ENCODE measurements around the gene ACOXL. TPM values are rescaled to one million over a fixed set of nuclear protein-coding genes. Genes with fewer than 3 reads are reported as not detected.

Gene ACOXL
- total RNA-seq, 2 experiments from 2014 or later: 0.14 to 0.56 TPM

- no peak for DNase-seq
- TF ChIP-seq CTCF (IDR thresholded peaks at IDR 0.05): no peak
- Mint-ChIP-seq H3K4me3 (no peak overlapping the region), H3K4me1 (ENCODE audit: low read depth) (no peaks in the 10 kb centered on the region), H3K27ac (no peak overlapping the region), H3K27me3 (peaks cover 26% of the 10 kb centered on the region), H3K36me3 (ENCODE audit: low read depth) (no peaks in the 10 kb centered on the region), H3K9me3 (no peaks in the 10 kb centered on the region)
- intact Hi-C loops (cut with micrococcal nuclease): no loop called here
- ChIA-PET POLR2A (no interaction called here), CTCF (interaction anchor here (1.4 kb wide), 1 partner anchor 25 kb away, joined by 4 read pairs; no protein-coding TSS in a partner anchor)
- no peak for ATAC-seq
Measured at GRCh38 chr2:110783196-110783873, 51.0 kb downstream of the ACOXL start.

- H3K4me3 Mint-ChIP-seq: no peak overlapping the region
- no peak for TF ChIP-seq CTCF (IDR thresholded peaks at IDR 0.05)
- no peaks in the 10 kb centered on the region for H3K9me3 Mint-ChIP-seq
- ATAC-seq: no peak
- peaks cover 23% of the 10 kb centered on the region for H3K27me3 Mint-ChIP-seq
- POLR2A ChIA-PET: no interaction called here
- H3K27ac Mint-ChIP-seq: no peak overlapping the region
- no peaks in the 10 kb centered on the region for H3K36me3 Mint-ChIP-seq (ENCODE audit: low read depth)
- intact Hi-C loops (cut with micrococcal nuclease): no loop called here
- CTCF ChIA-PET: no interaction called here
- H3K4me1 Mint-ChIP-seq (ENCODE audit: low read depth): no peaks in the 10 kb centered on the region
- no peak for DNase-seq
Measured at GRCh38 chr2:110784047-110784631, 51.8 kb downstream of the ACOXL start.

GRCh38 chr2:110785439-110785838 lies 53.1 kb downstream of the ACOXL start:
- Mint-ChIP-seq H3K27ac (no peak overlapping the region), H3K9me3 (no peaks in the 10 kb centered on the region), H3K27me3 (peaks cover 23% of the 10 kb centered on the region), H3K4me3 (no peak overlapping the region), H3K36me3 (ENCODE audit: low read depth) (no peaks in the 10 kb centered on the region), H3K4me1 (ENCODE audit: low read depth) (no peaks in the 10 kb centered on the region)
- POLR2A ChIA-PET: no interaction called here
- CTCF ChIA-PET: no interaction called here
- DNase-seq (no peak), ATAC-seq (no peak)
- intact Hi-C loops (cut with micrococcal nuclease): no loop called here
- no peak for TF ChIP-seq CTCF (IDR thresholded peaks at IDR 0.05)

- no peak for TF ChIP-seq CTCF (IDR thresholded peaks at IDR 0.05)
- intact Hi-C loops (cut with micrococcal nuclease): no loop called here
- DNase-seq (no peak), ATAC-seq (no peak)
- Mint-ChIP-seq H3K9me3 (no peaks in the 10 kb centered on the region), H3K4me1 (ENCODE audit: low read depth) (no peaks in the 10 kb centered on the region), H3K36me3 (ENCODE audit: low read depth) (no peaks in the 10 kb centered on the region), H3K27ac (no peak overlapping the region), H3K27me3 (peaks cover 31% of the 10 kb centered on the region), H3K4me3 (no peak overlapping the region)
- ChIA-PET CTCF (interaction anchor here (1.7 kb wide), 1 partner anchor 10 kb away, joined by 5 read pairs; no protein-coding TSS in a partner anchor), POLR2A (no interaction called here)
Measured at GRCh38 chr2:110788976-110789375, 56.6 kb downstream of the ACOXL start.

GRCh38 chr2:110789706-110790105 lies 57.3 kb downstream of the ACOXL start:
- ATAC-seq (no peak), DNase-seq (no peak)
- Mint-ChIP-seq H3K4me1 (ENCODE audit: low read depth) (no peaks in the 10 kb centered on the region), H3K9me3 (no peaks in the 10 kb centered on the region), H3K4me3 (no peak overlapping the region), H3K27ac (no peak overlapping the region), H3K27me3 (peaks cover 31% of the 10 kb centered on the region), H3K36me3 (ENCODE audit: low read depth) (no peaks in the 10 kb centered on the region)
- TF ChIP-seq CTCF (IDR thresholded peaks at IDR 0.05): no peak
- ChIA-PET POLR2A (no interaction called here), CTCF (interaction anchor here (1.7 kb wide), 1 partner anchor 9 kb away, joined by 5 read pairs; no protein-coding TSS in a partner anchor)
- intact Hi-C loops (cut with micrococcal nuclease): no loop called here

Measured in activated CD8-positive, alpha-beta T cell treated with anti-CD3 and anti-CD28 coated beads for 36 hours (primary cell).